ENCODE results near the gene SMIM3. TPM values are rescaled to one million over a fixed set of nuclear protein-coding genes. Genes with fewer than 3 reads are reported as not detected.

SMIM3 gene
- total and polyA plus RNA-seq, 2 of the 8 experiments (the other 6 are each of a cell fraction or from before 2014, with no cell fraction given), result 10.4 to 15.7 TPM

GRCh38 chr5:150738862-150739261 is 39.7 kb upstream of the SMIM3 start:
- no peaks in the 10 kb centered on the region for H3K23me2 ChIP-seq (ENCODE audit: low read depth, low read length)
- no peak overlapping the region for H3K4ac ChIP-seq (replicated peaks; ENCODE audit: insufficient read length, low read depth, low read length)
- no peak overlapping the region for H3K27ac ChIP-seq (ENCODE audit: low read depth, low read length)
- H3K79me2 ChIP-seq (ENCODE audit: control insufficient read depth in 1 of 2, insufficient read depth in 2 of 2, low read length in 2 of 2), result peaks cover 0 to 31% of the 10 kb centered on the region in 2 experiments; a peak in 2 of 4 replicates
- H3K27me3 ChIP-seq (replicated peaks in 1 of 4; ENCODE audit: control insufficient read depth in 3 of 4, extremely low read depth in 1 of 4, insufficient read depth in 3 of 4, low read length in 3 of 4), result no peaks in the 10 kb centered on the region
- FAIRE-seq, result no peak
- no peak for DNase-seq (ENCODE audit: low read depth in 1 of 2, low spot score in 2 of 2)
- peaks cover 5% of the 10 kb centered on the region for H3K79me1 ChIP-seq (ENCODE audit: low read depth, low read length)
- no peak overlapping the region for H2BK5ac ChIP-seq (ENCODE audit: low read depth, low read length)
- CTCF ChIA-PET (ENCODE audit: partially characterized antibody), result interaction anchor here (0.6 to 1.0 kb wide), 2 partner anchors 13 to 20 kb away, joined by 3 to 7 read pairs; partner anchors contain the start of gene DCTN4
- H2BK15ac ChIP-seq (ENCODE audit: low read length), result no peak overlapping the region
- H4K5ac ChIP-seq (ENCODE audit: insufficient read length, low read depth, low read length), result no peak overlapping the region
- WGBS, 2 experiments (ENCODE audit: extremely low coverage in 1 of 2, insufficient coverage in 1 of 2, insufficient read length in 1 of 2, insufficient replicate concordance in 2 of 2, low coverage in 1 of 2, low lambda C conversion rate in 2 of 2, missing lambda C conversion rate in 1 of 2), result 92% methylated on average over 7 of the region's 7 CpGs; no CpG with 5 or more reads in 1 of the 2 experiments
- H3K23ac ChIP-seq (ENCODE audit: insufficient read length), result no peak overlapping the region
- H3K36me3 ChIP-seq (ENCODE audit: control insufficient read depth in 2 of 4, insufficient read depth in 4 of 4, low read length in 3 of 4), result peaks cover 0 to 9% (median 3%) of the 10 kb centered on the region in 4 experiments; a peak in 5 of 8 replicates
- POLR2A ChIA-PET (ENCODE audit: partially characterized antibody), result interaction anchor here (0.8 kb wide), 2 partner anchors 19 to 30 kb away, joined by 3 to 4 read pairs; partner anchors contain the start of gene DCTN4
- H4K91ac ChIP-seq (replicated peaks; ENCODE audit: insufficient read length, low read length), result no peak overlapping the region
- no peaks in the 10 kb centered on the region for H4K20me1 ChIP-seq (replicated peaks in 1 of 2; ENCODE audit: control insufficient read depth in 1 of 2, insufficient read depth in 2 of 2, low read length in 2 of 2)
- no peak overlapping the region for H2BK12ac ChIP-seq (ENCODE audit: low read depth, low read length)
- no peak overlapping the region for H3K4me2 ChIP-seq (ENCODE audit: insufficient read depth in 1 of 2, low read depth in 2 of 2, low read length in 2 of 2)
- no peak overlapping the region for H2BK20ac ChIP-seq (ENCODE audit: low read length)
- H2AFZ ChIP-seq (ENCODE audit: low read length), result no peak overlapping the region
- H2BK120ac ChIP-seq (replicated peaks; ENCODE audit: low read depth, low read length), result no peak overlapping the region
- TF ChIP-seq SIN3A (conservative IDR thresholded peaks at IDR 0.05 in 1 of 2, IDR thresholded peaks at IDR 0.05 in 1 of 2; ENCODE audit: low read depth in 1 of 2, low read length in 2 of 2) (no peak), POLR2A (IDR thresholded peaks at IDR 0.05; ENCODE audit: control extremely low read depth in 1 of 2, low read depth in 2 of 2, low read length in 2 of 2) (no peak), BRCA1 (IDR thresholded peaks at IDR 0.05; ENCODE audit: low read depth, low read length) (no peak), HDAC2 (IDR thresholded peaks at IDR 0.05; ENCODE audit: borderline replicate concordance in 1 of 2, low read depth in 2 of 2, low read length in 2 of 2) (no peak), CBX8 (IDR thresholded peaks at IDR 0.05; ENCODE audit: borderline replicate concordance, low read depth, low read length) (no peak), TBP (IDR thresholded peaks at IDR 0.05; ENCODE audit: low read depth, low read length) (no peak), POU5F1 (IDR thresholded peaks at IDR 0.05; ENCODE audit: low read depth, low read length) (no peak), RFX5 (IDR thresholded peaks at IDR 0.05; ENCODE audit: borderline replicate concordance, low read depth, low read length) (no peak), TAF1 (IDR thresholded peaks at IDR 0.05; ENCODE audit: low read depth, low read length) (no peak), CREB1 (IDR thresholded peaks at IDR 0.05) (no peak), TEAD4 (IDR thresholded peaks at IDR 0.05; ENCODE audit: low read depth, low read length) (no peak), SAP30 (IDR thresholded peaks at IDR 0.05; ENCODE audit: insufficient read depth, insufficient replicate concordance, low read length) (no peak), PHF8 (conservative IDR thresholded peaks at IDR 0.05; ENCODE audit: low read depth, low read length) (no peak), JUND (IDR thresholded peaks at IDR 0.05; ENCODE audit: low read length) (no peak)
- no peak overlapping the region for H3K18ac ChIP-seq (ENCODE audit: extremely low read depth, low read length)
- no peak overlapping the region for H3K4me3 ChIP-seq (ENCODE audit: extremely low read depth in 1 of 4, insufficient read depth in 2 of 4, low read depth in 3 of 4, low read length in 4 of 4)
- H4K8ac ChIP-seq (ENCODE audit: extremely low read depth, insufficient read depth, low read length), result no peak overlapping the region
- peaks cover 3 to 10% of the 10 kb centered on the region in 2 experiments; a peak in 3 of 4 replicates for H3K9me3 ChIP-seq (ENCODE audit: insufficient read depth in 2 of 2, low read depth in 1 of 2, low read length in 1 of 2)
- H3K56ac ChIP-seq (replicated peaks; ENCODE audit: insufficient read length, low read depth, low read length), result no peak overlapping the region
- no peak overlapping the region for H3K14ac ChIP-seq (ENCODE audit: insufficient read length)
- H2AK5ac ChIP-seq (ENCODE audit: low read depth, low read length), result no peak overlapping the region
- no peaks in the 10 kb centered on the region for H3K4me1 ChIP-seq (replicated peaks in 1 of 4; ENCODE audit: control insufficient read depth in 3 of 4, insufficient read depth in 4 of 4, low read length in 3 of 4)
- H3K9ac ChIP-seq (replicated peaks in 1 of 4; ENCODE audit: extremely low read depth in 1 of 4, low read depth in 3 of 4, low read length in 3 of 4), result no peak overlapping the region
